ENCODE data around the gene DYNLL1. TPM values are rescaled to one million over a fixed set of nuclear protein-coding genes. Genes with fewer than 3 reads are reported as not detected.

The DYNLL1 gene
- total and polyA plus RNA-seq, 2 of the 13 experiments (the other 11 are each of a cell fraction or from before 2014, with no cell fraction given): 271 to 294 TPM

DNA sequence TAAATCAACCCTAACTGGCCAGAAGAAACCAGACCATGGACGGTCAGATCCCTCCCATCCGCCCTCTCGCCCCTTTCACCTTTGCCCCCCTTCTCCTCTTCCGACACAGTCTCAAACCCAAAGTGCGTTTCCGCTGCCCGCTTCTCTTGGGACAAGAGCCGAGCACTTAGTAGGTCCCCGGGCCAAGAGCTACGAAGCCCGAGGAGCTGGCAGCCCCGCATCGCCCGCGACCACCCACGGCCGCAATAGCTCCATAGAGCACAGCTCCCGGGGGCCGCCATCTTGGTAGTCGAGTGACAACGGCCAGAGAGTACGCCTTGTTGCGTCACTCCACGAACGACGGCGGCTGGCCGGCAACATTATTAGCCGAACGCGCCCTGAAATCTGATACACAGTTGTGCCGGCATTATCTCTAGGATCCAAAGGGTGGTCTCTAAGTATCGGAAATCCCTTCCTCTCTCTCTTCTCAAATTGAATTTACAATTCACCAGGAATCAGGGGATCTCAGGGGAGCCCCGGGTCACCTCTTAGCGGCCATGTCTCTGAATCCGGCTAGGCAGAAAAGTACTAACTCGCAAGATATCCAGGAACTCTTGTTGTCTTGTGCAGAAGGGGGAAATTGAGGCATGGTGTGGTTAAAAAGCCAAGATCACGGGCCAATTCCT, 33.1 kb downstream of the DYNLL1 start, which contains the start of gene COQ5 (continued):
- TF ChIP-seq, protein P1, sequence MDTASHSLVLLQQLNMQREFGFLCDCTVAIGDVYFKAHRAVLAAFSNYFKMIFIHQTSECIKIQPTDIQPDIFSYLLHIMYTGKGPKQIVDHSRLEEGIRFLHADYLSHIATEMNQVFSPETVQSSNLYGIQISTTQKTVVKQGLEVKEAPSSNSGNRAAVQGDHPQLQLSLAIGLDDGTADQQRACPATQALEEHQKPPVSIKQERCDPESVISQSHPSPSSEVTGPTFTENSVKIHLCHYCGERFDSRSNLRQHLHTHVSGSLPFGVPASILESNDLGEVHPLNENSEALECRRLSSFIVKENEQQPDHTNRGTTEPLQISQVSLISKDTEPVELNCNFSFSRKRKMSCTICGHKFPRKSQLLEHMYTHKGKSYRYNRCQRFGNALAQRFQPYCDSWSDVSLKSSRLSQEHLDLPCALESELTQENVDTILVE (CRISPR knock-in tag; IDR thresholded peaks at IDR 0.05): no peak; the same call in 1 of the 2 replicates
- TF ChIP-seq ZNF543 (CRISPR knock-in tag; IDR thresholded peaks at IDR 0.05) (peak; percentile 59; the same call in 1 of the 2 replicates), ZNF550 (CRISPR knock-in tag; IDR thresholded peaks at IDR 0.05; ENCODE audit: borderline replicate concordance) (no peak), ZNF256 (CRISPR knock-in tag; conservative IDR thresholded peaks at IDR 0.05) (no peak; the same call in 1 of the 2 replicates), ZNF207 (IDR thresholded peaks at IDR 0.05; ENCODE audit: borderline replicate concordance) (no peak), IRX3 (CRISPR knock-in tag; IDR thresholded peaks at IDR 0.05; ENCODE audit: borderline replicate concordance, low read depth) (no peak), ZNF143 (CRISPR knock-in tag; IDR thresholded peaks at IDR 0.05) (peak; percentile 68; the same call in 1 of the 2 replicates), ZBTB7B (CRISPR knock-in tag; IDR thresholded peaks at IDR 0.05) (peak; percentile 97), ZNF430 (CRISPR knock-in tag; IDR thresholded peaks at IDR 0.05) (no peak), MEIS2 (CRISPR knock-in tag; IDR thresholded peaks at IDR 0.05) (peak; percentile 72; the same call in 1 of the 2 replicates), ZFP1 (CRISPR knock-in tag; IDR thresholded peaks at IDR 0.05) (0 out of 2 replicates have a peak, but pooled peaks have one; percentile 27), IKZF1 (IDR thresholded peaks at IDR 0.05) (no peak)
- TF ChIP-seq, protein P2, sequence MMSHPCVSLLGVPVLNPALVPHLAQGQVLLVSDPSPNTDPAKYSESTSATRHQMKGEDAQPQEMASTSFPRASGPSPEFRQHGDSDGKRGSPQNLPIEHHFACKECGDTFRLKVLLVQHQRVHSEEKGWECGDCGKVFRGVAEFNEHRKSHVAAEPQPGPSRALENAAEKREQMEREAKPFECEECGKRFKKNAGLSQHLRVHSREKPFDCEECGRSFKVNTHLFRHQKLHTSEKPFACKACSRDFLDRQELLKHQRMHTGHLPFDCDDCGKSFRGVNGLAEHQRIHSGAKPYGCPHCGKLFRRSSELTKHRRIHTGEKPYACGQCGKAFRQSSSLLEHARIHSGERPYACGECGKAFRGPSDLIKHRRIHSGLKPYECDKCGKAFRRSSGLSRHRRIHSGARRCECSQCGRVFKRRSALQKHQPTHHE (CRISPR knock-in tag; IDR thresholded peaks at IDR 0.05; ENCODE audit: borderline replicate concordance): peak; percentile 15; the same call in 1 of the 2 replicates
- TF ChIP-seq, protein P3, sequence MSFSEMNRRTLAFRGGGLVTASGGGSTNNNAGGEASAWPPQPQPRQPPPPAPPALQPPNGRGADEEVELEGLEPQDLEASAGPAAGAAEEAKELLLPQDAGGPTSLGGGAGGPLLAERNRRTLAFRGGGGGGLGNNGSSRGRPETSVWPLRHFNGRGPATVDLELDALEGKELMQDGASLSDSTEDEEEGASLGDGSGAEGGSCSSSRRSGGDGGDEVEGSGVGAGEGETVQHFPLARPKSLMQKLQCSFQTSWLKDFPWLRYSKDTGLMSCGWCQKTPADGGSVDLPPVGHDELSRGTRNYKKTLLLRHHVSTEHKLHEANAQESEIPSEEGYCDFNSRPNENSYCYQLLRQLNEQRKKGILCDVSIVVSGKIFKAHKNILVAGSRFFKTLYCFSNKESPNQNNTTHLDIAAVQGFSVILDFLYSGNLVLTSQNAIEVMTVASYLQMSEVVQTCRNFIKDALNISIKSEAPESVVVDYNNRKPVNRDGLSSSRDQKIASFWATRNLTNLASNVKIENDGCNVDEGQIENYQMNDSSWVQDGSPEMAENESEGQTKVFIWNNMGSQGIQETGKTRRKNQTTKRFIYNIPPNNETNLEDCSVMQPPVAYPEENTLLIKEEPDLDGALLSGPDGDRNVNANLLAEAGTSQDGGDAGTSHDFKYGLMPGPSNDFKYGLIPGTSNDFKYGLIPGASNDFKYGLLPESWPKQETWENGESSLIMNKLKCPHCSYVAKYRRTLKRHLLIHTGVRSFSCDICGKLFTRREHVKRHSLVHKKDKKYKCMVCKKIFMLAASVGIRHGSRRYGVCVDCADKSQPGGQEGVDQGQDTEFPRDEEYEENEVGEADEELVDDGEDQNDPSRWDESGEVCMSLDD (CRISPR knock-in tag; IDR thresholded peaks at IDR 0.05; ENCODE audit: borderline replicate concordance): peak; percentile 43; the same call in 1 of the 2 replicates
- TF ChIP-seq, protein P4, sequence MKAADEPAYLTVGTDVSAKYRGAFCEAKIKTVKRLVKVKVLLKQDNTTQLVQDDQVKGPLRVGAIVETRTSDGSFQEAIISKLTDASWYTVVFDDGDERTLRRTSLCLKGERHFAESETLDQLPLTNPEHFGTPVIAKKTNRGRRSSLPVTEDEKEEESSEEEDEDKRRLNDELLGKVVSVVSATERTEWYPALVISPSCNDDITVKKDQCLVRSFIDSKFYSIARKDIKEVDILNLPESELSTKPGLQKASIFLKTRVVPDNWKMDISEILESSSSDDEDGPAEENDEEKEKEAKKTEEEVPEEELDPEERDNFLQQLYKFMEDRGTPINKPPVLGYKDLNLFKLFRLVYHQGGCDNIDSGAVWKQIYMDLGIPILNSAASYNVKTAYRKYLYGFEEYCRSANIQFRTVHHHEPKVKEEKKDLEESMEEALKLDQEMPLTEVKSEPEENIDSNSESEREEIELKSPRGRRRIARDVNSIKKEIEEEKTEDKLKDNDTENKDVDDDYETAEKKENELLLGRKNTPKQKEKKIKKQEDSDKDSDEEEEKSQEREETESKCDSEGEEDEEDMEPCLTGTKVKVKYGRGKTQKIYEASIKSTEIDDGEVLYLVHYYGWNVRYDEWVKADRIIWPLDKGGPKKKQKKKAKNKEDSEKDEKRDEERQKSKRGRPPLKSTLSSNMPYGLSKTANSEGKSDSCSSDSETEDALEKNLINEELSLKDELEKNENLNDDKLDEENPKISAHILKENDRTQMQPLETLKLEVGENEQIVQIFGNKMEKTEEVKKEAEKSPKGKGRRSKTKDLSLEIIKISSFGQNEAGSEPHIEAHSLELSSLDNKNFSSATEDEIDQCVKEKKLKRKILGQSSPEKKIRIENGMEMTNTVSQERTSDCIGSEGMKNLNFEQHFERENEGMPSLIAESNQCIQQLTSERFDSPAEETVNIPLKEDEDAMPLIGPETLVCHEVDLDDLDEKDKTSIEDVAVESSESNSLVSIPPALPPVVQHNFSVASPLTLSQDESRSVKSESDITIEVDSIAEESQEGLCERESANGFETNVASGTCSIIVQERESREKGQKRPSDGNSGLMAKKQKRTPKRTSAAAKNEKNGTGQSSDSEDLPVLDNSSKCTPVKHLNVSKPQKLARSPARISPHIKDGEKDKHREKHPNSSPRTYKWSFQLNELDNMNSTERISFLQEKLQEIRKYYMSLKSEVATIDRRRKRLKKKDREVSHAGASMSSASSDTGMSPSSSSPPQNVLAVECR (CRISPR knock-in tag; IDR thresholded peaks at IDR 0.05; ENCODE audit: borderline replicate concordance): peak; percentile 87; the same call in 1 of the 2 replicates
- TF ChIP-seq, protein P5, sequence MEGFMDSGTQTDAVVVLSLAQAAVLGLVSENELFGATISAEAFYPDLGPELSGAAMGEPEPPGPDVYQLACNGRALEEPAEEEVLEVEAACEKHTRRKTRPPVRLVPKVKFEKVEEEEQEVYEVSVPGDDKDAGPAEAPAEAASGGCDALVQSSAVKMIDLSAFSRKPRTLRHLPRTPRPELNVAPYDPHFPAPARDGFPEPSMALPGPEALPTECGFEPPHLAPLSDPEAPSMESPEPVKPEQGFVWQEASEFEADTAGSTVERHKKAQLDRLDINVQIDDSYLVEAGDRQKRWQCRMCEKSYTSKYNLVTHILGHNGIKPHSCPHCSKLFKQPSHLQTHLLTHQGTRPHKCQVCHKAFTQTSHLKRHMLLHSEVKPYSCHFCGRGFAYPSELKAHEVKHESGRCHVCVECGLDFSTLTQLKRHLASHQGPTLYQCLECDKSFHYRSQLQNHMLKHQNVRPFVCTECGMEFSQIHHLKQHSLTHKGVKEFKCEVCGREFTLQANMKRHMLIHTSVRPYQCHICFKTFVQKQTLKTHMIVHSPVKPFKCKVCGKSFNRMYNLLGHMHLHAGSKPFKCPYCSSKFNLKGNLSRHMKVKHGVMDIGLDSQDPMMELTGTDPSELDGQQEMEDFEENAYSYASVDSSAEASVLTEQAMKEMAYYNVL (CRISPR knock-in tag; IDR thresholded peaks at IDR 0.05; ENCODE audit: borderline replicate concordance): no peak
